ENCODE results near the gene PPFIA2.

Gene PPFIA2

DNA sequence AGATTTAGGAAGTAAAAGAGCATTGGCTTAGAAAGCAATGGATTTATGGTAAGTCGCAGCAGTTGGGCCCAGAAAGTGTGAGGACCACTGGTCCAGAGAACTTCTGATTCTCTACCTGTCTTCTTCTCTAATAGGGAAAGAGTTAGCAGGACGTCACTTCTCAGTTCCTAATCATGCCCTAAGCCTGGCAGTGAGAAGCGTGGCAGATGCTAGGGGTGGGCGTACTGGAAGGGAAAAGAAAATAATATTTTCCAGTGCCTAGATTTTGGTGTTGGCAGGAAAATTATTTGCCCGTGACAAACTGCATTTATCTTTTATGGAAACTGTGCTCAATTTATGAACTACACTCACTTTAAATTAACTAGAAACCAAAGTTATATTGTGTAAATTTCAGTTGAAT, 212.3 kb downstream of the PPFIA2 start:
- DNase-seq (ENCODE audit: low spot score): no peak

DNA sequence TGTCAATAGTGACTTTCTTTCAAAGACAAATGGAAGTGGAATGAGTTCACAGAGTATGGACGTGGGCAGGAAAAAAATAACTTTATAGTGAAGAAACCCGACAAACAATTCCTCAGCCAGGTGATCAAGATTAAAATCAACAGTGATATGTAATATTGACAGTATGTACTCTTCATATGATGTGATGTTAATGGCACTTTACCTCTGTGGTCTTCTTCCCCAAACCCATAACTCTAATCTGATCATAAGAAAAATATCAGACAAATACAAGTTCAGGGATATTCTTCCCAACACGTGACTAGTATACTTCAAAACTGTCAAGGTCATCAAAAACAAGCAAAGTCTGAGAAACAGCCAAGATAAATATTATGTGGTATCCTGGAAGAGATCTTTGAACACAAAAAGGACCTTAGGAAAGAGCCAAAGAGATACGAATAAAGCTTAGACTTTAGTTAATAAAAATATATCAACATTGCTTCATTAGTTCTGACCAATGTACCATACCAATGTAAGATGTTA, 215.5 kb downstream of the PPFIA2 start:
- DNase-seq (ENCODE audit: low spot score): no peak

DNA sequence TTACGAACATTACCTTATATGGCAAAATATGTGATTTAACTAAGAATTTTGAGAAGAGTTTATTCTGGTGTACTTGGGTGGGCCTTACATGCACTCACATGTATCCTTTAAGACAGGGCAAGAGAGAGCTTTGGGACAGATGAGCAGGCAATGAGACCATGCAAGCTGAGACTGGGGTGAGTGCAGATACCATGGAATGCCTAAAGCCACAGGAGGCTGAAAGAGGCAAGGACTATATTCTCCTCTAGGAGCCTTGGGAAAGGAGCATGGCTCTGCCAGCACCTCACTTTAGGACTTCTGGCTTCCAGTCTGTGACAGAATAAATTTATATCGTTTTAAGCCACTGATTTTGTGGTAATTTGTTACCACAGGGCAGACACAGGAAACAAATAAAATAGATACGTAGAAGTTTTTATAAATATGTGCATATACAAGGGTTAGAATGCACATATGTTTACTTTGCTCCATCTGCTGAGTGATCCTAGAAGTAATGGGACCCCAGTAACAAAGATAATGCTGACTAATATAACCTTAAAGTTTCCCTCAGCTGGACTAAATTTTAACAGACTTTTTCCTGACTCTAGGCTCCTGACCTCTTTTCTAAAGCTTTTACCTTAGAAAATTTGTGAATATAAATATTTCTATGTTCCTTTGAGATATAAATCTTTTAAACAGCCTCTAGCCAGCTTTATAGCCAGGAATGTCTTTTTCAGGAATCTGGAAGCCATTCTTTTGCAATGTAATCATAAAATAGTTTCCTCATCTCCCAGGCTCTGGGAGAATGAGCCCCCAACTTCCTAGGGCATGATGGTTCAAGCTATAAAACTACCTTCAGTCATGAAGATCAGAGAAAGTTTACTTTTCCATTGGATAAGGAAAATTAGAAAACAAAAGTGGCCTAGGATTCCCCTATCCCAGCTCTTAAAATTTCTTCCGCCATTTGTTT, 216.8 kb downstream of the PPFIA2 start:
- no peak for DNase-seq (ENCODE audit: low spot score)

- DNase-seq (ENCODE audit: low spot score): no peak
Observed at GRCh38 chr12:81541121-81541520, 218.0 kb downstream of the PPFIA2 start.

GRCh38 chr12:81539279-81539678, 219.9 kb downstream of the PPFIA2 start:
- no peak for DNase-seq (ENCODE audit: low spot score)

GRCh38 chr12:81533054-81533453, 226.1 kb downstream of the PPFIA2 start:
- no peak for DNase-seq (ENCODE audit: low spot score)

DNA sequence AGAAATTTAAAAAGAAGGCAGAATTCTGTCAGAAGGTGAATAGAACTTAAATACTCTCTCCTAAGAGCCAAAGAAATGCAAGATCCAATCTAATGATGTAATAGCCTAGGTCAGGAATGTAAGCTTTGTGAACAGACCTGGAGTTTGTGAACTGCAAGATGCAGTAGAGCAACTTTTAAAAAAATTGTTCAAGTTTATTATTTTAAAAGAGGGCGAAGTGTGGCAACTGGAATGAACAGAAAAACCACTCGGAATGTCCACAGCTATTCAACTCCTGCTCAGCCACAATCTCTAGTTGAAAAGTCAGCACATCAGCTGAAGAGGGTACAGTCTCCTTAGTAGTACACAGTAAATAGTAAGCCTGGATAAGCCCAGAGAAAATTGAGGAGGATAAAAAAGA, 228.8 kb downstream of the PPFIA2 start:
- DNase-seq (ENCODE audit: low spot score): no peak

DNA sequence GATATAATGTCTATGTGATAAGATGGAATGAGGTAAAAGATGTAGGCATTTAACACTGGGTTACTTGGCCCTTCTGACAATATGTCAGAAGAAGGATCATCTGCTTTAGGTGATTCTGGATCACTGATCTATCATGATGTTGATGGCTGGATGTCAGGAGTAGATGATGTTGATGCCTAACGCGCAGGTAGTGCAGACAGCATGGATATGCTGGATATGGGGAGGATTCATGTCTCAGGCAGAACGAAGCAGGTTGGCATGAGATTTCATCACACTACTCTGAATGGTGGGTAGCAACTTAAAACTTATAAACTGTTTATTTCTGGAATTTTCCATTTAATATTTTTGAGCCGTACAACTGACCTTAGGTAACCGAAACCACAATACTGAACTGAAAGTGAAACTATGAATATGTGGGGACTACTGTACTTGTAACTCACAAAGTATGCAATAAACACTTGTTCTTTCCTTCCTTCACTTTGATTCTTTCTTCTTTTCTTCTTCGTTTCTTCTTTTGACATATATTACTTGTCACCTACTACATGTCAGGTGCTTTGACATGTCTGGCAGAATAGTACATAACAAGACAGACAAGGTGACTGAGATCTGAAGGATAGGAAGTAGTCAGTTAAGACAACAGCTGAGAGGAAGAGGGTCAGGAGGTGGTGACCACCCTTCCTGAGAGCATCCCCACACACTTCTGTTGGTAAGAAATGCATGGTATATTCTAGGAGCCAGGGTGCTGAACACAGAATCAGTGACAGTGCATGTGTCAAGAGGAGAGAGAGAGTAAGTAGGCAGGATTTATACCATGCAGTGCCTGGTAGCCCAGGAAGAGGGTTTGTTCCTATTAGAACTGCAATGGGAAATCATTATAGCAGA, 238.8 kb downstream of the PPFIA2 start:
- DNase-seq (ENCODE audit: low spot score): peak; percentile 9

GRCh38 chr12:81518638-81519037, 240.5 kb downstream of the PPFIA2 start:
- DNase-seq (ENCODE audit: low spot score): no peak

- no peak for DNase-seq (ENCODE audit: low spot score)
Observed at GRCh38 chr12:81517296-81517695, 241.9 kb downstream of the PPFIA2 start.

DNA sequence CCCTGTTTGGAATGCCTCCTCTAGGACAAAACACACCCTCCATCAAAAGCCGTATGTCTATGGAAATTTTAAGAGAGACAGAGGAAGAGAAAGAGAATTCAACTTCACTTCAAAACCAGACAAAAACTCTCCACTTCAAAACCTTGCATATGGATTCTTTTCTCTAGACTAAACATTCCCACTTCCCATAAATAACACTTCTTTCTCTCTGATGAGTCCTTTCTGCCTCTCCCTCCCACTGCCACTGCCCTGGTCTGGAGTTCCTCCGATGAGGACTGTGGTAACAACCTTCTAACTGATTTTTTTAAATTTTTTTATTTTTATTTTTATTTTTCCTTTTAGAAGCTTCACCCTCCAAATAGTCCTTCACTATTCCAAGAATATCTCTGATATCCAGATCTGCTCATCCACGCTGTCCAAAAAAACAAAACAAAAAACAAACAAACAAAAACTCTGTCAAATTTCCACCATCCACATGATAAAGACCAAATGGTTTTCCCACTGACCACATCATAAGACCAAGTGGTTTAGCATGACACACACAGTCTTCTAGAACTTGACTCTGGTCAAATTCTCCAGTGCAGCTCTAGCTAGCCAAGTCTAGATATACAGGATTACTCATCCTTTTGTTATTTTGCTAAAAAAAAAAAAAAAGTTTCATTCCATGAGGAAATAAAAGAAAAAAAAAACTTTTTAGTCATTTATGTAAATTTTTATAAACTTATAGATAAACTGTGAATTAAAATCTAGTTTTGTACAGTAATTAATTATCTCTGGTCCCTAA, 256.0 kb downstream of the PPFIA2 start:
- peak; percentile 84 for DNase-seq (ENCODE audit: low spot score)

DNA sequence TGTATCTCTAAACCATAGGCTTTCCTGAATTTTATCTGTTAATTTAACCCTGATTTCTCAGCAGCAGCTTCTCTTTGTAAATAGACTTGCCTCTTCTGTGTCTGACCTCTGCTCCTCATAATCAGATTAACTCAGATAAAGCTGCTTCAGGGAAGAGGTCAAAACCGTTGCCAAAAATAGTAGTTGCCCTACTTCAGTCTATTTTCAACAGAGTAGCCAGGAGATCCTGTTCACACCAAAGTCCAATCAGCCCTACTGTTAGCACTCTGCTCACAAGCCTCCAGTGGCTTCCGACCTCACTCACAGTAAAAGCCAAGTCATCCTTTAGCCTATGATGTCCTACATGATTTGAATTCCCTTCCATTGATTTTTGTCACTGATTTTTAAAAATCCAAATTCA, 258.4 kb downstream of the PPFIA2 start:
- DNase-seq (ENCODE audit: low spot score): no peak

GRCh38 chr12:81499809-81500208, 259.3 kb downstream of the PPFIA2 start:
- DNase-seq (ENCODE audit: low spot score): no peak

DNA sequence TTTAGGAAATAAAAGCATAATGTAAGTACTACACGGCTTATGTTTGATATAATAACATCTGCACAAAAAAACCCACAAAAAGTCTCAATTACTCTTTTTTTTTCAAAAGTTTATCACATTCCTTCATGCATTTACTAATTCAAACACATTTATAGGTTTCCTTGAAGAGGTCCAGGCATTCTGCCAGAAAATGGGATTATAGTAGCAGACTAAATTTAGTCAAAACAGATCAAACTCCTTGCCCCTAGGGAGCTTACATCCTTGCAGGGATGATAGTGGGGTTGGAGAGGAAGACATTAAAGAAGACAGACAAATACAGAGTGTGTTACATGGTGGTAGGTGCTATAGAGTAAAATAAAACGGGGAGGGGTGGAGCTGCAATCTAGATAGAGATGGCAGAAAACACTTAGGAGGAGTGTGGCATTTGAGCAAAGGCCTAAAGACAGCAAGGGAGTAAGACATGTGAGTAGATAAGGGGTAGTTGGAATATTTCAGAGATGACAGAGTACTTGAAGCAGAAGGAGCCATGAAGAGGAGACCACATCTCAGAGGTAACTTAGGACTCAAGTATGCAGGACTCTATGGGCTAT, 266.9 kb downstream of the PPFIA2 start:
- DNase-seq (ENCODE audit: low spot score): no peak

DNA sequence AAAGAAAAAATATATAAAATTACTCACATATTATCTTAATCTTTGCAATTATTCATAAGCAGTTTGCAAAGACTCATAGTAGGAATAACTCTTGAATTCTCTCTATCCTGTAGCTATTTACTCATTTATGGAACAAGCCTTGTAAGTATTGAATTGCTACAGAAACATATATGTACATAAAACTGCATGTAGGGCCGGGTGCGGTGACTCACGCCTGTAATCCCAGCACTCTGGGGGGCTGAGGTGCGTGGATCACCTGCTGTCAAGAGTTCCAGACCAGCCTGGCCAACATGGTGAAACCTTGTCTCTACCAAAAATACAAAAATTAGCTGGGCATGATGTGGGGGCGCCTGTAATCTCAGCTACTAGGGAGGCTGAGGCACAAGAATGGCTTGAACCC, 286.2 kb downstream of the PPFIA2 start:
- DNase-seq (ENCODE audit: low spot score): no peak

DNA sequence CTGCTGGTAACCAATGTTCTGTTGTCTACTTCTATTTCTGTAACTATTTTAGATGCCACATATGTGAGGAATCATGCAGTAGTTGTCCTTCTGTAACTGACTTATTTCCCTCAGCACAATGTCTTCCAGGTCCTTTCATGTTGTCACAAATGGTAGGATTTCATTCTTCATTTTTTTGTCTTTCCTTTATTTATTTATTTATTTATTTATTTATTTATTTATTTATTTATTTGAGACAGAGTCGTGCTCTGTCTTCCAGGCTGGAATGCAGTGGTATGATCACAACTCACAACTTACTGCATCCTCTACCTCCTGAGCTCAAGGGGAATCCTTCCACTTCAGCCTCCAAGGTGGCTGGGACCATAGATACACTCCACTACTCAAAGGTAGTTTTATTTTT, 288.2 kb downstream of the PPFIA2 start:
- DNase-seq (ENCODE audit: low spot score): no peak

DNA sequence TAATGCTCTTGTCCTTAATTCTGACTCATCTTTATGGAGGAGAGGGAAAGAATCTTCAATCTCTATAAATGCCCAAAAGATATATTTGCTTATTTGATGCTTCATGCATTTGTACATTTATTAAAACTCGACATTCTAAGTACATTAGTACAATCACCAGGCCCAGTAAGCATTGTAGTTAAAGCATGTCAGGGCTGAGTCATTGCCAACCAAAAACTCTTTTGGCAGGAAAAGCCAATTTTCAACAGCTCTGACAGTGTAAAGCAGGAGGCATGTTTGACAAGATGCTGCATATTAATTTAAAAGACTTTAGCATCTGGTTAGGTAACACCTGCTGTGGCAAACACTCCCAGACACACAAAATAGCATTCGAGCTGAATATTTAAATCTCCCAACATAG, 290.9 kb downstream of the PPFIA2 start:
- DNase-seq (ENCODE audit: low spot score): no peak

GRCh38 chr12:81465876-81466275, 293.3 kb downstream of the PPFIA2 start:
- DNase-seq (ENCODE audit: low spot score): no peak

DNA sequence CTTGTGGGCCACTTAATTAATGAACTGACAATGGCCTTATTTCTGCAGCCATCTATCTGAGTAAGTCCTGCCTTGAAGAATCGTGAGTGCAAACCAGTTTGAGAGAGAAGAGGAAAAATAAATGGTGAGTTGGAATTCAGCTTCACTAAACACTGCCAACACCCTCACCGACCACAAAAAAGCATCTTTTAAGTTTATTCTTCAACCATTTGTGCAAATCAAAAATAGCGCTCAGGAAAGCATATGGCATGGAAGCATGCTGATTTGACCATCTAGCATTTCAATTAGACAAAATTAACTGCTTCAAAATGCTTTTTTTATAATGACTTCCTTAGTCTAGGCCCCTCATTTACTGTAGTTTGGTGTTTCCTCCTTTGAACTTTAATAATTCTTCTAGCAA, 294.0 kb downstream of the PPFIA2 start:
- no peak for DNase-seq (ENCODE audit: low spot score)

DNA sequence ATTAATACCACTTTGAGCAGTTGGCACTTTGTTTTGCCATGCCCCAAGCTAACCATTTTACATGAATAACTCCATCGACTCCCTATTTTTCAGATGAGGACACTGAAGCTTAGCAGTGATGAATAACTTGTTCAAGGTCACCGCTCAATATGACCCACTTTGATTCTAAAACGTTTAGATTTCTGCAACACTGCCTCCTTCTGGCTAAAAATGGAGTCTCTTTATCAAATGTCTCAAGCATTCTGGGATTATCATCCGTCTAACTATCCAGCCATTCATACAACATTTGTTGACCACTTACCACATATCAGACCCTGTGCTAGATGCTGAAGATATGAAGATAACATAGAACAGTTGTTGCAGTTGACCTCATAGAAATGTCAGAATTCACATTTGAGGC, 298.0 kb downstream of the PPFIA2 start:
- peak; percentile 2 for DNase-seq (ENCODE audit: low spot score)

DNA sequence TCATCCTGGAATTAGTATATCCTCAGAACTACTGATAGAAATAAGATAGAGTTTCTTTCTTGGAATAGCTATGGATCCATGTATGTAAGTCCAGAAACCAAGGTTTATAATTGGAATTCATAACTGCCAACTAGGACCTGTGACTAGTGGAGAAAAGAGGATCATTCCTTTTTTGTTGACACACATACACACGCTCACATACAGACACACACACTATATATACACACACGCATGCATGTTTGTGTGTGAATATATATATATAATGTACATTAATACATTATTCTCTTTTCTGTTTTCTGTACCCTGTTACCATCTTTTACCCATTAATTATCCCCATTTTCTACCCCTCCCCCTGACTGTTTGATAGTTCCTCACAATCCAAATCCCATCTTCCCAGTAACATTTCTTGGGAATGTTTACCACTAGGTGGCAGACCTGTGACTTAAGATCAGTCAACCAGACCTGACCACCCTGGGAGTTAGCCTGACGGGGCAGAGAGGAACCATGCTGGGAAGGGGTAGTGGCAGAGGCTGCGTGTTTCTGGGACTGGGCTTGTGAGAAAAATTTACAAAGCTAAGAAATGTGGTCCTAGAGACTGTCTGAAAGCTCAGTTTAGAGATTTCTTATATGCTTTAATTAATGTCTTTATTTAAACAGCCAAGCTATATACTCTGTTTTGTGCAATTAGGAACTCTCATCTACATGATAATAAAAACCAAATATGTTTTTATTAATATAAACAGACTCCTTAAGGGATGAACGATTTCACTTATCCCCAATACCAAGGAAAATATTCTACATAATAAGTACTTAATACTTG, 308.0 kb downstream of the PPFIA2 start:
- DNase-seq (ENCODE audit: low spot score): peak; percentile 67

Measured in kidney tubule cell (primary cell).